KMS-11 (cell line): ENCODE measurements around the gene CGREF1.

Source experiments
- H2AFZ ChIP-seq: fragments of 200-600 bp; sonication (generic); 2 replicates; pipeline ENCODE4 v1.6.1; 2016; ENCODE audit warnings: antibody characterized with exemption, mixed run types, low read depth
- H3K27ac ChIP-seq: fragments of 200-600 bp; sonication (generic); 2 replicates; pipeline ENCODE4 v1.6.1; 2016; ENCODE audit warnings: mild to moderate bottlenecking, mixed run types
- H3K27me3 ChIP-seq: fragments of 200-600 bp; sonication (generic); 2 replicates; pipeline ENCODE4 v1.6.1; 2017; ENCODE audit warnings: mild to moderate bottlenecking, low read depth, mixed run types, moderate library complexity; ENCODE audit not compliant: insufficient read depth
- H3K36me3 ChIP-seq: fragments of 200-600 bp; sonication (generic); 2 replicates; pipeline ENCODE4 v1.6.1; 2017; ENCODE audit warnings: mild to moderate bottlenecking, mixed run types; ENCODE audit not compliant: insufficient read depth
- H3K4me1 ChIP-seq: fragments of 200-600 bp; sonication (generic); 2 replicates; pipeline ENCODE4 v1.6.1; 2016; ENCODE audit warnings: mild to moderate bottlenecking, low read depth, mixed run types; ENCODE audit not compliant: poor library complexity, severe bottlenecking
- H3K4me2 ChIP-seq: fragments of 200-600 bp; sonication (generic); 2 replicates; pipeline ENCODE4 v1.7.0; 2016; ENCODE audit warnings: mild to moderate bottlenecking, mixed run types
- H3K4me3 ChIP-seq: fragments of 200-600 bp; sonication (generic); IDR thresholded peaks from 2 replicates; pipeline ENCODE4 v1.6.1; 2017; ENCODE audit warnings: low read depth, low read length, mixed read lengths; ENCODE audit not compliant: insufficient read depth
- H3K79me2 ChIP-seq: fragments of 200-600 bp; sonication (generic); 2 replicates; pipeline ENCODE4 v1.6.1; 2016; ENCODE audit warnings: low read depth, mixed run types; ENCODE audit not compliant: insufficient read depth
- H3K9ac ChIP-seq: fragments of 200-600 bp; sonication (generic); 2 replicates; pipeline ENCODE4 v1.6.1; 2016; ENCODE audit warnings: mild to moderate bottlenecking, mixed run types
- H4K20me1 ChIP-seq: fragments of 200-600 bp; sonication (generic); 2 replicates; pipeline ENCODE4 v1.6.1; 2016; ENCODE audit warnings: mild to moderate bottlenecking, mixed run types; ENCODE audit not compliant: insufficient read depth
- CTCF ChIP-seq: fragments of 200-600 bp; sonication (generic); conservative IDR thresholded peaks from 2 replicates; pipeline ENCODE4 v1.6.1; 2017; ENCODE audit warnings: low read depth, mild to moderate bottlenecking, antibody characterized with exemption, low read length, moderate library complexity, mixed read lengths

CGREF1 gene

GRCh38 chr2:27058210-27058609 lies 60.7 kb downstream of the CGREF1 start:
- no peak overlapping the region for H3K4me2 ChIP-seq
- no peaks in the 10 kb centered on the region for H3K36me3 ChIP-seq
- H2AFZ ChIP-seq = no peak overlapping the region
- H3K27ac ChIP-seq = no peak overlapping the region
- no peak overlapping the region for H3K9ac ChIP-seq
- H3K4me3 ChIP-seq = no peak overlapping the region
- no peaks in the 10 kb centered on the region for H3K4me1 ChIP-seq
- TF ChIP-seq CTCF = no peak
- H3K79me2 ChIP-seq = no peaks in the 10 kb centered on the region
- H3K27me3 ChIP-seq = no peaks in the 10 kb centered on the region
- no peaks in the 10 kb centered on the region for H4K20me1 ChIP-seq

GRCh38 chr2:27057184-27057583 lies 61.7 kb downstream of the CGREF1 start:
- H3K36me3 ChIP-seq = no peaks in the 10 kb centered on the region
- TF ChIP-seq CTCF = no peak
- H2AFZ ChIP-seq = no peak overlapping the region
- H3K4me1 ChIP-seq = peaks cover 6% of the 10 kb centered on the region
- no peaks in the 10 kb centered on the region for H4K20me1 ChIP-seq
- H3K9ac ChIP-seq = no peak overlapping the region
- H3K4me3 ChIP-seq = no peak overlapping the region
- H3K4me2 ChIP-seq = no peak overlapping the region
- no peaks in the 10 kb centered on the region for H3K79me2 ChIP-seq
- H3K27me3 ChIP-seq = no peaks in the 10 kb centered on the region
- H3K27ac ChIP-seq = no peak overlapping the region

GRCh38 chr2:27054721-27055120 lies 64.2 kb downstream of the CGREF1 start:
- Histone ChIP-seq H3K27me3 (no peaks in the 10 kb centered on the region), H4K20me1 (no peaks in the 10 kb centered on the region), H3K4me3 (no peak overlapping the region), H3K27ac (no peak overlapping the region), H3K4me1 (peaks cover 6% of the 10 kb centered on the region), H3K4me2 (no peak overlapping the region), H3K36me3 (no peaks in the 10 kb centered on the region), H3K9ac (no peak overlapping the region), H2AFZ (no peak overlapping the region), H3K79me2 (no peaks in the 10 kb centered on the region)
- TF ChIP-seq CTCF = no peak

- H3K36me3 ChIP-seq = no peaks in the 10 kb centered on the region
- H3K27me3 ChIP-seq = no peaks in the 10 kb centered on the region
- H3K27ac ChIP-seq = no peak overlapping the region
- H2AFZ ChIP-seq = no peak overlapping the region
- H3K9ac ChIP-seq = no peak overlapping the region
- H3K4me1 ChIP-seq = peaks cover 6% of the 10 kb centered on the region
- no peaks in the 10 kb centered on the region for H4K20me1 ChIP-seq
- H3K4me3 ChIP-seq = no peak overlapping the region
- TF ChIP-seq CTCF = no peak
- no peaks in the 10 kb centered on the region for H3K79me2 ChIP-seq
- H3K4me2 ChIP-seq = no peak overlapping the region
These were observed 65.2 kb downstream of the CGREF1 start for GRCh38 chr2:27053776-27054175.
